HL-60/S4 treated with phorbol 12-myristate 13-acetate at 8.2 ng/mL for 4 days and 3 days (cell line): ENCODE results near the gene ULK4.

Experiments
- in situ Hi-C: fragments of 300-500 bp; cut with MboI; formaldehyde crosslinking; loops from 2 replicates; pipeline ENCODE4 v1.15.0; 2022; ENCODE audit warnings: low sequenced_read_pairs

ULK4 gene

DNA sequence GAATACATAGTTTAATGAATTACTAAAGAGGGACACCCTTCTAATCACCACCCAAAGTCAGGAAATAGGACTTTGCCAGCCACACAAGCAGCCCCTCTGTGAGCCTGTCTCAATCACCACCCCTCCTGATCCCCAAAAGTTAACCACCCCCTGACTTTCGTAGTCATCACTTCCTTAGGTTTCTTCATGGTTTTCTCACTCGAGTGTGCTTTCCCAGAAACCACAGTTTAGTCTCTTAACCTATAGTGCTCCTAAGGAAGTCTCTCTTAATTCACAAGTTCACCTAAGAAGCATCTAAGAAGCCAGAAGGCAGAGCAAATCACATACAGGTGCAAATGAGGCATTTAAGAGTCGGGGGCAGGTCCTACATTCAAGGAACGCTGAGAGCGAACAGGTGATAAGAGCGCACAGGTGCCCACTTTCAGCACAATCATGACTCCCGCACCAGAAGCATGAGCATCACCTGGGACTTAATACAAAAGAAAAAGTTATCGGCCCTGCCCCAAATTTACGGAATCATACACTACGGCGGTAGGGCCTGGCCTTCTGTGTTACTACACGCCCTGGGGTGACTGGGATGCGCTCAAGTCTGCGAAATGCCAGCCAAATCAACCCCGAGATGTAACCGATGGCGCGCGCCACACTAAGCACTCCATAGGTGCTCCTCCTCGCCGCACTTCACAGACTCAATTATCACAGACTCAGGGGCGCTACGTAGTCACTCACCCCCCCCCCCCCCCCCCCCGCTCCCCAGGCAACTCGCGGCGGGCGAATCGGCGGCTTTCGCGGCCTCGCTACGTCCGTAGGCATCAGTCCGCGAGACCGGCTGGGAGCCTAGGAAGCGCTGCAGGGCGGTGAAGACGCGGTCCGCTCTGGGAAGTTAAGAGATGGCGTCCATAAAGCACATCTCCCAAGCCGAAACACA, 815 bp downstream of the ULK4 start:
- in situ Hi-C loops = no loop called here

GRCh38 chr3:41956574-41956973, 5.3 kb downstream of the ULK4 start:
- in situ Hi-C loops = no loop called here

DNA sequence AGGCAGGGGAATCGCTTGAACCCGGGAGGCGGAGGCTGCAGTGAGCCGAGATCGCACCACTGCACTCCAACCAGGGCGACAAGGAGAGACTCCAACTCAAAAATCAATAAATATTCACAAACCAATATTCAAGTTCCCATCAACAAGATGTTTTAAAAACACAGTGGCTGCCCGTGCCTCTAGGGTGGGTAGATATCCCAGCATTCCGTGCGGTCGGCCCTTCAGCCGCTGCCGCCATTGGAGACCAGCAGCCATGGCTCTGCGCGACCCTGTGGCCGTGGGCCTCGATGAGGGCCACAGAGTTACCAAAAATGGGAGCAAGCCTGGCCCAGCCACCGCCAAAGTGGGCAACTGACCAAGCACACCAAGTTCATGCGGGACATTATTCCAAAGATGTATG, 6.7 kb downstream of the ULK4 start:
- in situ Hi-C loops = no loop called here

- in situ Hi-C loops = no loop called here
Observed at GRCh38 chr3:41943311-41943843, 18.5 kb downstream of the ULK4 start.

GRCh38 chr3:41940393-41940792, 21.5 kb downstream of the ULK4 start:
- in situ Hi-C loops = no loop called here

DNA sequence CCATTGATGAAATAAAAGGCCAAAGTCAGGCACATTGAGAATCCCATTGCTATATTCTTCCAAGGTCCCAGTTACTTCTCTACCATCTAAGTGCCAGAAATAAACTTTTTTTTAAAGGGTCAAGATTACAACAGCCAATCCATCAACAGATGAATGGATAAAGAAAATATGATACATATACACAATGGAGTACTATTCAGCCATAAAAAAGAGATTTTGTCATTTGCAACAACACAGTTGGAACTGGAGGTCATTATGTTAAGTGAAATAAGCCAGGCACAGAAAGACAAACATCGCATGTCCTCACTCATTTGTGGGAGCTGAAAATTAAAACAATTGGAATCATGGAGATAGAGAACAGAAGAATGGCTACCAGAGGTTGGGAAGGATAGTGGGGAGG, 25.5 kb downstream of the ULK4 start:
- in situ Hi-C loops = no loop called here

- in situ Hi-C loops = no loop called here
Observed at GRCh38 chr3:41933154-41933676, 28.7 kb downstream of the ULK4 start.

DNA sequence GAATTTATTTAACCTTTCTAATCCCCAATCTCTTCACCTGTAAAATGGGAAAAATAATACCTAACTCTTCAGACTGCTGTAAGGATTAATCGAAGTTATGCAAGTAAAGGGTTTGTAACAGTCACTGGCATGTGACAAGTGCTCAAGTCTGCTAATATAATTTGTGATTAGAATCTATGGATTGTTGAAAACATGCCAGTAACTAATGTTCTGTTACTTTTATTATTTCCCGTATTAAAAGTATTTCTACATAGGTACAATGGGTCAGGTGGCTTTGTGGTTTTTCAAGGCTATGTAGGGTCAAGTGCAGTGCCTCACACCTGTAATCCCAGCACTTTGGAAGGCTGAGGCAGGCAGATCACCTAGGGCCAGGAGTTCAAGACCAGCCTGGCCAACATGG, 29.4 kb downstream of the ULK4 start:
- in situ Hi-C loops = no loop called here

GRCh38 chr3:41920406-41920965, 41.4 kb downstream of the ULK4 start:
- in situ Hi-C loops = loop anchor here (25.0 kb wide), 1 partner anchor 167 kb away; the partner anchor contains the start of gene TRAK1

DNA sequence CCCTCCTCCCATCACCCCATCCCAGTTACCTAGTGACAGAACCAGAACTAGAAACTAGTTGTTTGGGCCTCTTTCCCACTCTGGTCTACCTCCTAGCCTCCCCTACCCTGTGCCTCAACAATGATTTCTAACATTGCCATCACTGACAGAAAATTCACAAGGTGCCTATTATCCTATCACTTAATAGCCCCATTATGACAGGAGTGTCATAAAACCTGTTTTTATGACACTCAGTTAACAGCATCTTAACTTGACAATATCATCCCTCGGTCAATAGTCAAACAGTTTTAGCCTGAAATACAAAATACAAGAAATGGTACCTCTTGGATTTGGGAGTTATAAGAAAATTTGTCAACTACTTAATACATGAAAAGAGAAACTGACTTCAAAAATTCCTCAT, 46.5 kb downstream of the ULK4 start:
- in situ Hi-C loops = loop anchor here (25.0 kb wide), 1 partner anchor 172 kb away; the partner anchor contains the start of gene TRAK1

GRCh38 chr3:41912280-41912679, 49.6 kb downstream of the ULK4 start:
- in situ Hi-C loops = loop anchor here (25.0 kb wide), 1 partner anchor 175 kb away; the partner anchor contains the start of gene TRAK1

GRCh38 chr3:41907330-41908073, 54.4 kb downstream of the ULK4 start:
- in situ Hi-C loops = loop anchor here (25.0 kb wide), 1 partner anchor 180 kb away; the partner anchor contains the start of gene TRAK1

- in situ Hi-C loops = loop anchor here (25.0 kb wide), 1 partner anchor 187 kb away; the partner anchor contains the start of gene TRAK1
Observed at GRCh38 chr3:41900265-41900664, 61.6 kb downstream of the ULK4 start.

DNA sequence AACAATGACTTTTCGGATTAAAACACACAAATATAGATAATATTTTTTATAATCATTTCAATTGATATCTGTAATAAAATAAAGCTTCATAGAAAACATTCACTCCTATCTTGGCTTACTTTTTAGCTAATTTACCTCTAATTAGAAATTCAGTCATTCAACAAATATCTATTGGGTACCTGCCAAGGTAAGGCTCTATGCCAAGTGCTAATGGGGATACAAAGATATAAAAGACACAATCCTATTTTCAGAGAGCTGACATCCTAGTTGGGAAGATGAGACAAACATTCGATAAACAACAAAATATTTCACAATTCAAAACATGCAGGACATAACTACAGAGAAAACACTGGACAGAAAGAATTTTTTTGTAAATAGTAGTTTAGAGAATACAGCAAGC, 63.3 kb downstream of the ULK4 start:
- in situ Hi-C loops = loop anchor here (25.0 kb wide), 1 partner anchor 1311 kb away; no protein-coding TSS in a partner anchor

- in situ Hi-C loops = loop anchor here (25.0 kb wide), 1 partner anchor 1307 kb away; no protein-coding TSS in a partner anchor
Observed at GRCh38 chr3:41893977-41894376, 67.9 kb downstream of the ULK4 start.

DNA sequence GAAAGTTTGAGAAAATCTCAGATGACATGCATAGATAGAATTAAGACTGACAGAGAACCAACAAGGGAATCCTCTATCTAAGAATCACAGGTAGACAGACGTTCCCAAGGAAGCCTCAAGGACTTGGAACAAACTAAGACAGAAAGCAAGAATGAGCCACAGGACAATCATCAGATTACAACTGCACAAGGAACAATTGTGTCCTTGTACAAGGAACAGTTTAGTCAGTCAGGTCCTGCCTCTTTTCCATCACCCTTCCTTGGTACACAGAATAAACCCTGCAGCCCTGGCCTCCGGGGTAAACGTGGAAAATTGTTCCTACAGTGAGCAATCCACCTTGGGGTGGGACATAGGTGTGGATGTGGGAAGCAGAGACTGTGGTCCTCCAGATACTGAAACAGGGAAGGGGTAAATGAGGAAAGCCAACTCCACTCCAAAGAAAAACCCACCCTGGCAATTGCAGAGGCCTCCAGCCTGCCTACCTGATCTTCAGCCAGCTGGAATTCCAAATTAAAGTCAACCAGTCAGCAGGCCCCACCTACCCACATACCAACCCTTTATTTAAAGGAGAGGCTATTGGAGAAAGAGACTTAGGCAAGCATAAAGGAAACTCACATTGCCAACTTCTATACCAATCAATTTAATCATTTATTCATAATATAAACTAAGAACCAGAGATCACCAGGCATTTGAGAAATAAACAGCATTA, 73.4 kb downstream of the ULK4 start:
- in situ Hi-C loops = loop anchor here (25.0 kb wide), 1 partner anchor 1301 kb away; no protein-coding TSS in a partner anchor

GRCh38 chr3:41882956-41883355, 78.9 kb downstream of the ULK4 start:
- in situ Hi-C loops = loop anchor here (25.0 kb wide), 1 partner anchor 1296 kb away; no protein-coding TSS in a partner anchor

DNA sequence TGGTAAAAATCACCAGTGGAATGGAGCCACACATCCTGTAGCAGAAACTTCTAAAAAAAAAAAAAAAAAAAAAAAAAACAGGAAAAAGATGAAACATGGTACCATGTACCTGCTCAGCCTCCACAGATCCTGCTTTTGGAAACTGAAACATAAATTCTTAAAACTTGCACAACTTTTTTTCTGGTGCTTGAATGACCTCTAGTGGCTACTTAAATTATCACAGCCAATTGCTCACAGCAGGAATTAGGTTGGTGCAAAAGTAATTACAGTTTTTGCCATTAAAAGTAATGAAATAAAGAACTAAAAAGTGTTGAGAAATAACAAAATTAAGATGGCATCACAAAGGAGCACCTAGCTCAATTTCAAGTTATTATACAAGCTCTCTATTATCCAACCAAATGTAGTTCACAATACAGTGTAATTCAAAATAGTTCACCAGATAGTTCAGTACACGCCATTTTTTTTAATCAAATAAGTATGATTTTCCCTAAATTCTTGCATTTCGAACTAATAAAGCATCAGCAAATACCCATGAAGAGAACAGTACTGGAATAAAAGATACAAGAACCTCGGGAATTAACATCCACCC, 80.6 kb downstream of the ULK4 start:
- in situ Hi-C loops = loop anchor here (25.0 kb wide), 1 partner anchor 1294 kb away; no protein-coding TSS in a partner anchor

GRCh38 chr3:41880387-41880786, 81.5 kb downstream of the ULK4 start:
- in situ Hi-C loops = loop anchor here (25.0 kb wide), 1 partner anchor 1293 kb away; no protein-coding TSS in a partner anchor
